Upper lobe of right lung (tissue), 1 donor: ENCODE measurements around the gene RETREG2. TPM values are rescaled to one million over a fixed set of nuclear protein-coding genes. Genes with fewer than 3 reads are reported as not detected.

Source experiments
- ATAC-seq: fragments of 200-7000 bp; cut with Tn5 transposase; one replicate; pipeline ENCODE4 v1.9.1; 2020; ENCODE audit warnings: mild to moderate bottlenecking, moderate library complexity
- DNase-seq: peaks from one replicate; pipeline ENCODE4 v3.0.0-alpha.2; 2020
- H3K27ac ChIP-seq: fragments of 200-600 bp; one replicate; pipeline ENCODE4 v1.8.0; 2022
- H3K27me3 ChIP-seq: fragments of 200-600 bp; one replicate; pipeline ENCODE4 v1.8.0; 2022; ENCODE audit warnings: mild to moderate bottlenecking
- H3K36me3 ChIP-seq: fragments of 200-600 bp; one replicate; pipeline ENCODE4 v1.8.0; 2022
- H3K4me1 ChIP-seq: fragments of 200-600 bp; one replicate; pipeline ENCODE4 v1.8.0; 2022
- H3K4me3 ChIP-seq: fragments of 200-600 bp; one replicate; pipeline ENCODE4 v1.8.0; 2022; ENCODE audit warnings: mild to moderate bottlenecking
- H3K9me3 ChIP-seq: fragments of 200-600 bp; one replicate; pipeline ENCODE4 v1.8.0; 2022
- CTCF ChIP-seq: fragments of 200-600 bp; IDR thresholded peaks from one replicate; pipeline ENCODE4 v1.8.0; 2022; ENCODE audit warnings: antibody characterized with exemption
- intact Hi-C: fragments of 100-400 bp; cut with DNase I; formaldehyde crosslinking; loops from one replicate; pipeline ENCODE4 v1.11.0; 2022
- total RNA-seq: library from RNA; stranded (reverse); fragmentation: NEBNext Ultra II Directional; extraction: Animal tissue kit (Norgen Biotek cat#: 25700); gene quantifications from one replicate; pipeline ENCODE4 v1.2.1, GENCODE V29; 2021
- donor health status: DM: no; HTN: yes; CAD: no; lungs with severe emphysema.

RETREG2 gene
- total RNA-seq, 1 donor from 2014 or later = 79.8 TPM

DNA sequence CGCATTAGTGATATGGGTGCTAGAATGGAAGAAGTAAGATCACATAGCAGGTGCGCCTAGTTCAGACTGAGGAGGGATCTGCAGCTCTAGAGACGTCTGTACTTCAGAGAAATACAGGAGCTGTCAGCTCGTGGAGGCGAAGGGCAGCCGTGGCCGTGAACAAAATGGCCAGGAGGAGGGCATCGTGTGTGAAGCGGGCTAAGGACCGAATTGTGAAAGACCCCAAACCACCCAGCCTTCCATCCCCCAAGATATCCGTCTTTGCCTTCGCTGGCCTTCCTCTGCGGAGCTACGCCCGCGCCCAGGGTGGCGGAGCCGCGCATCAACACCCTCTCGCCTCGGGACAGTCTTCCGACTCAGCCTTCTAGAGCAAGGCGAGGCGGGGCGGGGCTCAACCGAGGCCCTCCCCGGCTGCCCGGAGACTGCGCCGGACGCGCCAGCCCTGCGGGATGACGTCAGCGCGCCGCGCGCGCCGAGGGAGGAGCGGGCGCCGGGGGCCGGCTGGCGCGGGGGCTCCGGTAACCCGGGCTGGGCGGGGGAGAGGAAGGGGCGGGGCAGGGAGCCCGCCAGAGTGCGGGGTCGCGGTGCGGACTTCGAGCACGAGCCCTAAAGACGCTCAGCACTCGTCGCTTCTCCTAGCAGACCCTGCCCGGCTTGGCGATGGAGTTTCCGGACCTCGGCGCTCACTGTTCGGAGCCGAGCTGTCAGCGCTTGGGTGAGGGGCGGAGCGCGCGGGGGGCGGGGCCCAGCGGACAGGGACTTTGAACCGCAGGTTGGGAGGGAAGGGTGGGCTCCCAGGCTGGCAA is 28.5 kb downstream of the RETREG2 start, which contains the start of gene ZFAND2B:
Gene ZFAND2B (plus strand): TSS at position 455 of the 806 bp plus-strand sequence. CDS start 206 bp downstream, at position 661.
- DNase-seq (peak; percentile 98), ATAC-seq (peak; percentile 98)
- peak; percentile 16 for TF ChIP-seq CTCF
- Histone ChIP-seq H3K4me3 (peak within 1 kb of the TSS; percentile 73), H3K4me1 (peaks cover 18% of the 10 kb centered on the region), H3K36me3 (peaks cover 26% of the 10 kb centered on the region), H3K9me3 (no peaks in the 10 kb centered on the region), H3K27ac (peak within 1 kb of the TSS; percentile 90), H3K27me3 (no peaks in the 10 kb centered on the region)
- intact Hi-C loops = no loop called here

- H3K4me3 ChIP-seq = peak overlapping the region; percentile 73
- H3K27me3 ChIP-seq = no peaks in the 10 kb centered on the region
- ATAC-seq (no peak), DNase-seq (no peak)
- peaks cover 26% of the 10 kb centered on the region for H3K36me3 ChIP-seq
- intact Hi-C loops = no loop called here
- no peaks in the 10 kb centered on the region for H3K9me3 ChIP-seq
- H3K27ac ChIP-seq = peak overlapping the region; percentile 90
- no peak for TF ChIP-seq CTCF
- H3K4me1 ChIP-seq = peaks cover 18% of the 10 kb centered on the region
Measured at GRCh38 chr2:219207134-219207883, 29.2 kb downstream of the RETREG2 start.

DNA sequence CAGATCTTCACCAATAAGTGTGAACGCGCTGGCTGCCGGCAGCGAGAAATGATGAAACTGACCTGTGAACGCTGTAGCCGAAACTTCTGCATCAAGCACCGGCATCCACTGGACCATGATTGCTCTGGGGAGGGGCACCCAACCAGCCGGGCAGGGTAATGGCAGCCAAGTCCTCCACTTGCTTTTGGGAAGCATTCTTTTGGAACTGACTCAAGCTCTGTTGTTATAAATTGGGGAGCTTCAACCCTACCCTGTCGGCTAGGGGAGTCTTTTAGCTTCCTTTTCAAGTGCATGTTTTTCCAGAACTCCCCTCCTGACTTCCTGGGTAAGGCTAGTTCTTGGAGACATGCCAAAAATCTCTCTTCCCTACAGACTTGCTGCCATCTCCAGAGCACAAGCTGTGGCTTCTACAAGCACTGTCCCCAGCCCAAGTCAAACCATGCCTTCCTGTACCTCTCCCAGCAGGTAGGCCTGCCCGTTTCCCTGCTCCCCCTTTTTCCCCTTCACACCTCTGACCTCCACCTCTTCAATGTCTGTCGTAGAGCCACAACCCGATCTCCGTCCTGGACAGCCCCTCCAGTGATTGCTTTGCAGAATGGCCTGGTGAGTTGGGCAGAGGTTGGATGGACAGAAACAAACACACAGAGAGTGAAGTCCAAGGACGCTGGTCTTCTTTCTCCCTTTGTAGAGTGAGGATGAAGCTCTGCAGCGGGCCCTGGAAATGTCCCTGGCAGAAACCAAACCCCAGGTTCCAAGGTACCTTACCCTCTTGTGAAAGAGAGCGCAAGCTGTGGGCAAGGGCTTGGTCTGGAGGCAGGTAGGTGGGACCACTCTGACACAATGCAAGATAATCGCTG is 30.0 kb downstream of the RETREG2 start:
- Histone ChIP-seq H3K4me1 (peaks cover 18% of the 10 kb centered on the region), H3K9me3 (no peaks in the 10 kb centered on the region), H3K4me3 (peak overlapping the region; percentile 73), H3K27ac (peak overlapping the region; percentile 90), H3K27me3 (no peaks in the 10 kb centered on the region), H3K36me3 (peaks cover 34% of the 10 kb centered on the region)
- TF ChIP-seq CTCF = no peak
- intact Hi-C loops = no loop called here
- ATAC-seq = no peak
- no peak for DNase-seq

GRCh38 chr2:219209236-219210195 is 31.4 kb downstream of the RETREG2 start:
- ATAC-seq (no peak), DNase-seq (no peak)
- TF ChIP-seq CTCF = no peak
- H3K4me3 ChIP-seq = no peak overlapping the region
- intact Hi-C loops = no loop called here
- no peaks in the 10 kb centered on the region for H3K27me3 ChIP-seq
- H3K4me1 ChIP-seq = peaks cover 18% of the 10 kb centered on the region
- H3K36me3 ChIP-seq = peaks cover 45% of the 10 kb centered on the region
- no peak overlapping the region for H3K27ac ChIP-seq
- H3K9me3 ChIP-seq = no peaks in the 10 kb centered on the region
